Smooth muscle cell of the brain vasculature (primary cell): ENCODE results near the gene CFI.

Experiments used
- DNase-seq: peaks from one replicate; pipeline ENCODE4 v3.0.0-alpha.2; 2012; ENCODE audit warnings: low read depth, low spot score

Gene CFI

DNA sequence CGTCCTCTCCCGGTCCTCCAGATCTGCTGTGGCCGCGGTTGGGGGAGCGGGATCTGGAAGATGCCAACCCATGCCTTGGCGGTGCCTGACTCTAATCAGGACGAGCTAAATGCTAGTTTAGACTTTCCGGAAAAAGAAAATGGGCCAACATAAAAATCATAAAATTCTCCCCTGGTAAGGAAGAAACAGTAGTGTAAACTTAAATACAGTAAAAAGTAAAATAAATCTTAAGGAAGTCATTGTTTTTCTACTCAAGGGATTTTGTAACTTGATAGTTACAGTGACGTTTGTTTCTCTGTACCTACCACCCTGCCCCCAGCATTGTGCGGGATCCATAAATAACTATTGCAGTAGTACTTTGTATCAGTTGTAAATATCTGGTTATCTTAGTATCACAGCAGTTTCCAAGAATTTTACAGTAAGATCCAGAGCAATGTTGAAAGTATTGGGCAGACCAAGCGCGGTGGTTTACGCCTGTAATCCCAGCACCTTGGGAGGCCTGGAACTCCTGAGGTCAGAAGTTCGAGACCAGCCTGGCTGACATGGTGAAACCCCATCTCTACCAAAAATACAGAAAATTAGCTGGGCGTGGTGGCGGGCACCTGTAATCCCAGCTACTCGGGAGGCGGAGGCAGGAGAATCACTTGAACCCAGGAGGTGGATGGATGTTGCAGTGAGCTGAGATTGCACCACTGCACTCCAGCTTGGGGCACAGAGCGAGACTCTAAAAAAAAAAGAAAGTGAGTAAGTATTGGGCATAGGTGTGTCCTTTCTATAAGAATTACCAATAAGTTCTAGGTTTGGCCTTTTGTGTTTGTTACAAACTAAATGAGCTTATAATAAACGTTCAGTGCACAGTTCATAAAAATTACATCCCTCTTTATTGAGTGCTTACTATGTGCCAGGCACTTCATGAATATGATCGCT lies 70.9 kb downstream of the CFI start:
- peak; percentile 4 for DNase-seq

DNA sequence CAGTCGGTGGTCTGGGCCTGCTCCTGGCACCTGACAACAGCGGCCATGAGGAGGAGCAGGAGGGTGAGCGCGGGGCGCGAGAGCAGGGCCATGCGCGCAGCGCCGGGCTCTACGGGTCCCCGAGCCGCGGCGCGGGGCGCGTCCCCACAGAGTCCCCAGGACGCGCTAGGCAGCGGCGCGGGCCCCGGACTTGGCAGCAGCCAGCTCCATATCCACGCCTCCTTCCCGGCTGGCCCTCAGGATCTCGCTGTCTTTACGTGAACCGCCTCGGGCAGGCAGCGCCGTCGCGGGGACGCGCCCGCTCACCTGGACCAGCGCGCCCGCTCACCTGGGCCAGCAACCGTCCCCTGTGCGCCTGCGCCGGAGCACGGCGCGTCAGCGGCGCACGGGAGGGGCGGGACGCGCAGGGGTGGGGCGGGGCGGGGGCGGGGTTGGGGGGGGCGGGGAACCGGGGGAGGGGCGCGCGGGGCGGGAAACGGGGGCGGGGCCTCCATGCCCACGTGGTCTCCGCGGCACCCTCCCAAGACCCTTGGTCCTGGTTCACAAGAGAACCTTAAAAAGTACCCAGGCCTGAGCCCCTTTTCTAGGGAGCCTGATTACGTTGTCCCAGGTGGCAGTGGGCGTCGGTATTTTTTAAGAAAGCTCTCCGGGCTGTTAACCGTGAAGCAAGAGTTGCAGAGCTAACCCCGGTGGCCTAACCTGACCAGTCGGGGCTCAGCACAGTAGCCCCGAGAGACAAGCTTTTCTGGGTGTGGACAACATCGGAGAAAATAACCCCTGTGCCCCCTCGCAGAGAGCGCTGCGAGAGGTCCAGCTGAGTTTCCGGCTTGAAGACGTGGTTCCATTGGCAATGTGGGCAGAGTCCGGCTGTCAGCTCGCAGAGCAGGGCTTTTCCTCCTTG lies 71.8 kb downstream of the CFI start, which contains the start of gene PLA2G12A:
Gene PLA2G12A, minus strand, starts transcription at position 353 of the 901 bp plus-strand sequence. Its CDS starts 261 bp downstream, at position 92.
- peak; percentile 24 for DNase-seq

DNA sequence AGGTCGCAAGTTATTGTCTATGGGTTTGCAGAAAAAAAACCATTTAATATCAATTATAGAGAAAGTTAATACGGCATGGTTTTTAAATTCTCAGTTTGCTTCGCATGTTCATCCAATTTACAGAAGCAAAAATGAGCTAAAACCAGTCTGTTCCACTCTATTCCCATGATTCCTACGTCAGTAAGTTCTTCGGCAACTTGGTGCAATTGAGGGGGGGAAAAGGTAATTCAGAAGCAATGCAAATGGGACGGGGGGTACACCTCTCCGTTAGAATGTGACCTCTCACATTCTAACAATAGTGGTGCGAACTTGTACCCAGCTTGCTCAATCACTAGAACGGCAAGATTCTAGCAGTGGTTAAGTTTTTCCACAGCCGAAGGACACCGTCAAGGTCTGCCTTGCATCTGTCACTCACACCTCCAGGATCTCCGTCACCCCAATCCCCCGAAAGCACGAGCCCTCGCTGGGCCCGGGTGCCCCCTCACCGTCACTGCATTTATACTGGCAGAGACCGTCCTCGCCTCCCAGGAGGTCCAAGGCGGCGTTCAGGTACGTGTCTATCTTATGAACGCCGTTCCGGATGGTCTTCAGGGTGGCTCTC lies 72.6 kb downstream of the CFI start:
- no peak for DNase-seq

DNA sequence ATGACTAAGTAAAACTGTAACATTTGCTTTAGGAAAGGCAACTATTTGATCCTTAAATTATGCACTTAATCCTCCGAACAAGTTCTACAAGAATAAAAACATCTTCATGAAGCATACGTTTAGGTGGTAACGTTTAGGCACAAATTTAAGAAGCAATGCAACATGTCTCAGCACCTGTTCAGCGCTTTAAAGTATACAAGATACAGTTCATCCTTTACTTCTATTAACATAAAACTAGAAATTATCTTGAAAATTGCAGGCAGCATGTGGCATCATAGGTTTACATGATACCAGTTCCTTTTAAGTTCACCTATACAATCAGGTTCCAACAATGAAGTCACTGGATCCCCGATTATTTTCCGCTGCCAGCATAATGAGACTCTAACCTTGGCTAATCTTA lies 73.4 kb downstream of the CFI start:
- DNase-seq: no peak

DNA sequence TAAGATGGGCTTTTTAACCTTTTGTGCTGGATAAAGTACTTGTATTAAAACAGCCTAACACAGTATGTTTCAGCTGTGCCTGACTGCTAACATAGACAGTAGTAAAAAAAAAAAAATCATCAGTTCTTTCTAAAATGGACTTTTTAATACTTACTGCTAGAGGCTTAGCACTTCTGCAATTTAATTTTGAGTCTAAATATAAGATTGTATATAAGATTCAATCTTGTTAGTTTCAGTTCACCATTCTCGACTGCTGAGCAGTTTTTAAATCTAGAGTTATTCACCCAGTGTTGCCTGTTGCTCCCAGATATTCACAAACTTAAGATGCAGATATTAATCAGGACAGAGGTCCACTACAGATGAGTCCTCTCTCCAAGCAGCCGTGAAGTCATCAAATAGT lies 78.7 kb downstream of the CFI start:
- DNase-seq: no peak

DNA sequence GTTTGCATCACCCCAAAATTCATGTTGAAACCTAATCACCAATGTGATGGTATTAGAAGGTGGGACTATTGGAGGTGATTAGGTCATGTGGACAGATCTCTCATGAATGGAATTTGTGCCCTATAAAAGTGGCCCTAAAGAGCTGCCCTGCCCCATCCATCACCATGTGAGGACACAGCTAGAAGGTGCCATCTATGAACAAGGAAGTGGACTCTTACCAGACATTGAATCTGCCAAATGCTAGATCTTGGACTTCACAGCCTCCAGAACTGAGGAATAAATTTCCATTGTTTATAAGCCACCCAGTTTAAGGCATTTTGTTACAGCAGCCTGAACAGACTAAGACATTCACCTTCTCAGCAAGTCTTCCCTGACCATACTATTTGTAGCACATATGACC lies 79.4 kb downstream of the CFI start:
- DNase-seq: no peak

DNA sequence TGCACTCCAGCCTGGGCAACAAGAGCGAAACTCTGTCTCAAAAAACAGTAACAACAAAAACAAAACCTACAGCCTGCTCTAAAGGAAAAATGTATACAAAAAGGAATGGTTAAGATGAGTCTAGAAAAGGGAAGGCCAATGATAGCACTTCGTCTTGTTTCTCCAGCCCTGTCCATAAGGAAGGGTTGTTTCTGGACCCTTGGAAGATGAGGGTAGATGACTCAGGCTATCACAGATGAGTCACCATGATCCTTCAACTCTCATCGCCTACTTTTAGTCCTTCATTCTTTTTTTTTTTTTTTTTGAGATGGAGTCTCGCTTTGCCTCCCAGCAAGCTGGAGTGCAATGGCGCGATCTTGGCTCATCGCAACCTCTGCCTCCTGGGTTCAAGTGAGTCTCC lies 80.8 kb downstream of the CFI start:
- DNase-seq: no peak

DNA sequence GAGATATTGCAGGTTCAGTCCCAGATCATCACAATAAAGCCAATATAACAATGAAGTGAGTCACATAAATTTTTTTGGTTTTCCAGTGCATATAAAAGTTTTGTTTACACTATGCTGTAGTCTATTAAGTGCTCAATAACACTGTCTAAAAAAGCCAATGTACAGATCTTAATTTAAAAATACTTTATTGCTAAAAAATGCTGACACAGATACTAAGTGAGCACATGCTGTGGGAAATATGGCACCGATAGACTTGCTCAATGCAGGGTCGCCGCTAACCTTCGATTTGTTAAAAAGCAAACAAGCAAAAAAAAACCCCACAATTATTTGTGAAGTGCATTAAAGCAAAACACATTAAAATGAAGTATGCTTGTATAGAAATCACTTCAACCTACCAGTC lies 82.2 kb downstream of the CFI start:
- no peak for DNase-seq

DNA sequence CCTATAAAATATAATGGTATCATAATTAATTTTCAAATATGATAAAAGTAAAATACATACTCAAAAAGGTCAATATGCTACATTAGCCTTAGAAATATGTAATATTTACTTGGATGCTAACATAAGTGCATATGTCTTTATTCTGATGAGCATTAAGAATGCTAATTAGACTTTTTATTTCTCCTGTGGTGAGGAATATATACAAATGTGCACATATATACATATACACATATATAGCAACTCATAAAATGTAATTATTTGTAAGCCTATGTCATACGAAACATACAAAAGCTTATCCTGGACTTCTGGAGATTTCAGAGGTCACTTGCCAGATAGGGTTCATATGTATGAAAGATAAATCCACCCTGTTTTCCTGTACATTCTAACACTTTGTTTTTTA lies 83.0 kb downstream of the CFI start:
- no peak for DNase-seq

DNA sequence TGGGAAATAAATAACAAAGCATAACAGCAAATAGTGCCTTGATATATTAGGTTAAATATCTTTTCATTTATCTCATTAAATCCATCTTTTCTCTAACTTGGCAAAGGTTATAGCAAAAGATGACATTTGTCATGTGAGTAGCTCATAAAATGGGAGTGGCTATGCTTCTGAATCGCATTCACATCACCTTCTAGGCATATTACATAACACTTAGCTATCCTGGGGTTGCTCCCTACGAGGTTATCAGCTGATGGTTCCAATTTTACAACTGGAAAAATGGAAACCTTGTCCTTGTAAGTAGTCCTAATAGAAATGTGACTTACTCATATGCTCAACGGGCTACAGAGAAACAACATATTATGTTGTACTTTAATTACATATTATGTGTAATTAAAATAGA lies 88.3 kb downstream of the CFI start:
- no peak for DNase-seq

DNA sequence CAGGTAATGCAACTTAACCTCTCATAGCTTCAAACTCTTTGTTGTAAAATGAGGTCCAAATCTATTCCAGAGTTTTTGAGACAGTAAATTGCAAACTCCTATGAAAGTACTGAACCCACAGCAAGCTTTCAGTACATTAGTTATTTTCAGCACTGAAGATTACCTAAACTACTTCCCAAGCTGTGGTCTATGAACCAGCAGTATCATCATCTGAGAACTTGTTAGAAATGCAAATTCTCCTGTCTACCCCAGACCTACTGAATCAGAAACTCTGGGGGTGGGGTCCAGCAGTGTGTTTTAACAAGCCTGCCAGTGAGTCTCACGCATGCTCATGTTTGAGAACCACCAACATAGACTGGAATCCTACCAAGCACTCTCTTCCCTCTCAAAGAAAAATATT lies 92.8 kb downstream of the CFI start:
- DNase-seq: no peak

DNA sequence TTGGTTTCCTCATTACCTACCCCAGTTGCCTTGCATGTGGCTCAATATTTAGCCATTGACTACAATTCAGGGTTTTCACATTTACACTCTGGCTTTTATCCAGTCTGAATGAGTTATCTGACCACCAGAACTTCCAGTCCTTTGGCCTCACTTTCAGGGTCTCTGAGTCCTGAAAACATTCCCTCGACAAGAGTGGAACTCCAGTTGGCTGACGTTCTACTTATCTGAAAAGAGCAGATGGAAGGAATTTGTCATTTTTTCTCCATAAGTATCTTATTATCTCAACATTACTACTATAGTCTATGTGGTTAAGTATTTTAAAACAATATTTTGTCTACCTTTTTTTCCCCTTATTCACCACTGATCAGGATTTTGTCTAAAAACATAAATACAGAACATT lies 93.4 kb downstream of the CFI start:
- no peak for DNase-seq

DNA sequence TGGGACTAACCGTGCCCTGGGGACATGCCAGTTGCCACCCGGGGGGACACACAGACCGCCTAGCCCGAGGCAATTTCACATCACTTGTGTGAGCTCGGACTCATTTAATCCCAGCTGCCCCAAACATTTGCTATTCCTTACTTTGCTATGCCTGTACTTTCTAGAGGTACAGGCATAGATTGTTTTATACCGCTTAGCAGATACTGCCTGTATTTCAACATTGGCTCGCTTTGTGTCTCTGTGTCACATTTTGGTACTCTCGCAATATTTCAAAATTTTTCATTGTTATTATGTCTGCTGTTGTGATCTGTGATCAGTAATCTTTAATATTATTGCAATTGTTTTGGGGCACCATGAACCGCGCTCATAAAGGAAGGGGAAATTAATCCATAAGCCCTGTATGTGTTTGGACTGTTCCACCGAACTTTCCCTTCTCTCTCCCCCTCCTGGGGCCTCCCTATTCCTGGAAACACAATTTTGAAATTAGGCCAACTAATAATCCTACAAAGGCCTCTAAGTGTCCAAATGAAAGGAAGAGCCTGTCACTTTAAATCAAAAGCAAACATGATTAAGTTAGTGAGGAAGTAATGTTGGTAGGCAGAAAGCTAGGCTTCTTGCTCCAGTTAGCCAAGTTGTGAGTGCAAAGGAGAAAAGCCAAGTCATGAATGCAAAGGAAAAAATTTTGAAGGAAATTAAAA lies 98.0 kb downstream of the CFI start:
- no peak for DNase-seq

DNA sequence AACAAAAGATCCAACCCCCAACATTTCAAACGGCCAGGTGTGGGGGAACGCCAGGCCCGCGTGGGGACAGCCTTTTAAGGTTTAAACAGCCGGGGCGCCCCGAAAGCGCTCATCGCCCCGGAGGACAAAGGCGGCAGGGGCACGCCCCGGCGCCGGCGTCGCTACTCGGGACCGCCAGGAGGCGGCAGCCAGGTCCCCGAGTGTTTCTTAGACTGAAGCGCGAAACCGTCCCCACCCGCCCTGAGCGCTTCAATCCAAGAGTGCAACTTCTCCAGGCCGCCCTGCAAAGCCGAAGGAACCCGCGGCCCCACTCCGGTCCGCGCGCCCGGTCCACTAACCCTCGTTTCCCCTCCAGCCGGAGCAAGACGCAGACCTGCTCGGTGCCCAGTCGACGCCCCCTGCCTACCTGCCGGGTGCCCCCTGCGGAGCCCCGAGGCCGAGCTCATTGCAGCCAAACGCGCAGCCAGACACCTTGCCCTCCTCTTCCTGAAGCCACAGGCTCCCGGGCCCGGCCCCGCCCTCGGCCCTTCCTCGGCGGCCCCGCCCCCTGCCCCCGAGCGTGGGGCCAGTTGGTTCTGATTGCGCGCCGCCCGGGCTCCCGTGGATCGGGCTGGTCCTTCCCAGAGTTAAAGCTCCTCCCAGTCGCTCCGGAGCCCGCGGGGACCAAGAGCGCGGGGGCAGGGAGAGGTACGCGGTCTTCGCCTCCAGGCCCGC lies 98.7 kb downstream of the CFI start, which contains the start of gene CASP6:
Gene CASP6, minus strand, starts transcription at position 496 of the 714 bp plus-strand sequence. Its CDS starts 50 bp downstream, at position 446.
- DNase-seq: peak; percentile 49

DNA sequence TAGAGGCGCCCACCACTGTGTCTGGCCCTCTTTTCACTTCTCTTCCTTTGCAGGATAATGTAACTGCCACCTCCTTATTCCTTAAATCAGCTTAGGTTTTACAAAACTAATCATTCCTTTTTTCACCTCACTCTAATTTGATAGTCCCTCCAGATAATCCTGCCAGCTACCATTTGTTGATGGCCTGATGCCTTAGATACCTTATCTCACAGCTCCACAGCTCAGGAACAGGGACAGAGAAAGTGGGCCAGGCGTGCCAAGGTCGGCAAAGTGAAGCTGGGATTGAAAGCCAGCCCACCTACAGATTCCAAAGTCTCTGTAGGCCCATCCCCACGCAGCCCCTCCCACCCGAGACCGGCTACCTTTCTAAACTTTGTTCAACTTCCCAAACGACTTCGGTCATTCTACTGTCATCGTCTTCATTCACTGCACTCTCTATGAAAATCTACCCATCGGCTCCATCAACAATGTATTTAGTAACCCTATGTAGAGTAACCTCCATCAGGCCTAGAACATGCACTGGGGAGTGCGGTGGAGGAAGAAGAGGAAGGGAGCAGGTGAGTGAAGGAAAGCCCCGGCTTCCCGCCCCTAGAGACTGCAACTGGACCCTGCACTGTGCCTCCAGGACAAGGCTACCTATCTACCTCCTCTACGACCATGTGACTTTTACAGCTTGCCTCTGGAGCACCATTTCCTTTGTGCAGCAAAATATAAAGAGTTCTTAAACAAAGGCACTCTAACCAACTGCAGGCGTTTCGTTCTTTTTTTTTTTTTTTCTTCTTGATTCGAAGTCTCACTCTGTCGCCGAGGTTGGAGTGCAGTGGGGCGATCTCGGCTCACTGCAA lies 100.0 kb downstream of the CFI start:
- no peak for DNase-seq

DNA sequence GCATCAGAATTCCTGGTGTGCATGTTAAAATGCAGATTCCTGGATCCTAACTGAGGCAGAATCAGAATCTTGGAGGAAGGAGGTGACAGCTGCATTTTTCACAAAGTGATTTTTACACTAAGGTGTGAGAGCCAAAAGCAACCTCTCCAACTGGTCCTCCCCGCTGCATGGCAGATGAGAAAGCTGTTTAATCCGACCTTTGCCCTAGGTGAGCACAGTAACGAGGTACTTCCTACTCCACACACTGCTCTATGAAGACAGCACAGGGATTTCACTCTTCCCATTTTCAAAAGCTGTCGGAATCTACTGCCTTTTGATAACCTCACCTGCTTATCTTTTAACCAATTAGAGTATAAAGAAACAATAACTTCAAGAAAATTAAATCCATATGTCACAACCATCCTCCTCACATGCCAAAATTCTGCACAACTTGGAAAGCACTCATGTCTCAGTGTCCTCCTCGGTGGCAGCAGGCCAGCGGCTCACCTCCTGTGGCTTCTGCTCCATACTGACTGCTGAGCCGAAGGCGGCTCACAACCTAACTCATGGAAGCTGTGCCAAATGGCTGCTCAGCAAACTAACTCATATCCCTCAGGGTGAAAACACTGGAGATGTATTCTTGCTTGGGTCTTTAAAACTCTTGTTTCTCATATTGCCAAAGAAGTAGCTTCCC lies 102.1 kb downstream of the CFI start:
- DNase-seq: peak; percentile 54

DNA sequence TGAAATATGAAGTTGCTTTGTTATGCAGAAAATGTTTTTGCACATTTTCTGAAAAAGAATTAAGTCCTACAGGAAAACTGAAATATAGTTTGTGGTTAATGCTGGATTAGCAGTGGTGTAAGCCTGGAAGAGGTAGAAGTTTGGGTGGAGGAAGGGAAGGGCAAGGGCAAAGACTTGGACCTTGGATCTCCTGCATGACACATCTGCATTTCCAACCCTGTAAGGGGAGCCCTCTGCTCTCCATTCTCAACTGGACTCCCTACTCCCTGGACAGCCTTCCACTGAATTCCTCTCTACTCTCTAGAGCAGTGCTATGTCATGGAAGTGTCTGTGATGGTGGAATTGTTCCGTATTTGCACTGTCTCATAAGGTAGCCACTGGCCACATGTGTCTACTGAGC lies 103.1 kb downstream of the CFI start:
- DNase-seq: no peak

DNA sequence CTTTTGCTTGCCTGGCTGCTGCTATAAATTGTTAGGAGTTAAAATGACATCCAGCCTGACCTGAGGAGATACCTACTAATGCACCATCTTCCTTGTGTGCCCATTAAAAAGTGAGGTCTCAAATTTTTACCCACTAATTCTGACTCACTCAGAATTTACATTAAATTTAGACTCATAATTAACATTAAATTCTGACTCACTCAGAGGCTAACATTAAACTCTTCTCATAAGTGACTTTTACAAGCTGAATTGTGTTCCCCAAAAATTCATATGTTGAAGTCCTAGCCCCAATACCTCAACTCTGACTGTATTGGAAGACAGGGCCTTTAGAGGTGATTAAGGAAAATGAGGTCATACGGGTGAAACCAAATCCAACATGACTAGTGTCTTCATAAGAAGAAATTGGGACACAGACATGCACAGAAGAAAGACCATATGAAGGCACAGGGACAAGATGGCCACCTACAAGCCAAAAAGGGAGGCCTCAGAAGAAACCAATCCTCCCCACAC lies 110.3 kb downstream of the CFI start:
- no peak for DNase-seq
